IPS DF 4.7 (cell line): Measurements from ENCODE around the gene PAX2.

Source experiments
- DNase-seq: peaks from one replicate; pipeline ENCODE4 v3.0.0-alpha.2; 2013; ENCODE audit warnings: low spot score; ENCODE audit errors: extremely low read depth

PAX2 gene

GRCh38 chr10:100738055-100738827 lies 7.1 kb upstream of the PAX2 start:
- no peak for DNase-seq

- DNase-seq, result no peak
Observed at GRCh38 chr10:100739517-100740368, 5.6 kb upstream of the PAX2 start.

- no peak for DNase-seq
Observed at GRCh38 chr10:100740476-100741377, 4.7 kb upstream of the PAX2 start.

- DNase-seq, result no peak
Observed at GRCh38 chr10:100741378-100742075, 3.9 kb upstream of the PAX2 start.

GRCh38 chr10:100742076-100742771 lies 3.2 kb upstream of the PAX2 start:
- DNase-seq, result no peak

GRCh38 chr10:100742936-100743335 lies 2.4 kb upstream of the PAX2 start:
- DNase-seq, result no peak

GRCh38 chr10:100743626-100744135 lies 1.7 kb upstream of the PAX2 start:
- no peak for DNase-seq

- no peak for DNase-seq
Observed at GRCh38 chr10:100744136-100744986, 1.0 kb upstream of the PAX2 start.

- DNase-seq, result no peak
Observed at GRCh38 chr10:100745882-100746783, 751 bp downstream of the PAX2 start.

- DNase-seq, result no peak
Observed at GRCh38 chr10:100746784-100747455, 1.5 kb downstream of the PAX2 start.

- no peak for DNase-seq
Observed at GRCh38 chr10:100747456-100748230, 2.3 kb downstream of the PAX2 start.

GRCh38 chr10:100748231-100749058 lies 3.1 kb downstream of the PAX2 start:
- DNase-seq, result no peak

- no peak for DNase-seq
Observed at GRCh38 chr10:100749059-100749308, 3.6 kb downstream of the PAX2 start.

- DNase-seq, result no peak
Observed at GRCh38 chr10:100749309-100750217, 4.2 kb downstream of the PAX2 start.
